ENCODE data around the gene LTN1. TPM values are rescaled to one million over a fixed set of nuclear protein-coding genes. Genes with fewer than 3 reads are reported as not detected.

LTN1 gene
- total RNA-seq, 1 experiment from 2014 or later = 15.4 TPM

DNA sequence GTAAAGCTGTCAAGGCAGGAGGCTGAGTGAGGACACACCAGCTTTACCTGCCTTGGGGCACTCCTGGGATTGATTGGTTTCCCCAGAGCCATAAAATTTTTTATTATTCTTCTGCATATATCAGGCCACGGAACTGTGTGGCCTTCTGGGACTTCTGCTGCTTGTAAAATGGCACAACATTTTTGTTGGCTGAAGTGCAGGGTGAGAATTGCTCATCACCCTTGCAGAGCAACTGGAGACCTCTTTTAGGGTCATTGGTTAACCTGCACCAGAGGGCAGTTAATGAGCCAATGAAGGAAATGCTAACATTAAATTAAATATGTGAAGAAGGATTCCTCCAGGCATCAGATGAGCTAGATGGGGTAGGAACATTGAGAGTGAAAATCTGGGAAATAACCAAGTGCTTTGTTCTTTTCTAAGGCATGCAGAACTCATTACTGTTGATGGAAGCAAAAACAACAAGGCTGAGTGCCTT, 87.7 kb downstream of the LTN1 start:
- intact Hi-C loops (cut with micrococcal nuclease; ENCODE audit: unreplicated experiment) = no loop called here
- TF ChIP-seq CTCF (IDR thresholded peaks at IDR 0.05; ENCODE audit: unreplicated experiment) = no peak
- H3K4me1 Mint-ChIP-seq (ENCODE audit: low read depth, unreplicated experiment) = no peaks in the 10 kb centered on the region

GRCh38 chr21:28903448-28903847, 89.2 kb downstream of the LTN1 start:
- Mint-ChIP-seq H3K36me3 (ENCODE audit: insufficient read depth, unreplicated experiment) (no peaks in the 10 kb centered on the region), H3K27me3 (ENCODE audit: unreplicated experiment) (no peaks in the 10 kb centered on the region)

More for the DNA sequence above, 87.7 kb downstream of the LTN1 start:
- BruUV-seq (replicated peaks) = no TSS peak
- Mint-ChIP-seq H3K9me3 (ENCODE audit: low read depth, unreplicated experiment) (peaks cover 2% of the 10 kb centered on the region), H3K36me3 (ENCODE audit: insufficient read depth, unreplicated experiment) (no peaks in the 10 kb centered on the region), H3K27me3 (ENCODE audit: unreplicated experiment) (no peaks in the 10 kb centered on the region), H3K27ac (ENCODE audit: unreplicated experiment) (no peak overlapping the region), H3K4me3 (ENCODE audit: low read depth, unreplicated experiment) (no peak overlapping the region)
- CTCF ChIA-PET = no interaction called here
- DNase-seq = no peak

DNA sequence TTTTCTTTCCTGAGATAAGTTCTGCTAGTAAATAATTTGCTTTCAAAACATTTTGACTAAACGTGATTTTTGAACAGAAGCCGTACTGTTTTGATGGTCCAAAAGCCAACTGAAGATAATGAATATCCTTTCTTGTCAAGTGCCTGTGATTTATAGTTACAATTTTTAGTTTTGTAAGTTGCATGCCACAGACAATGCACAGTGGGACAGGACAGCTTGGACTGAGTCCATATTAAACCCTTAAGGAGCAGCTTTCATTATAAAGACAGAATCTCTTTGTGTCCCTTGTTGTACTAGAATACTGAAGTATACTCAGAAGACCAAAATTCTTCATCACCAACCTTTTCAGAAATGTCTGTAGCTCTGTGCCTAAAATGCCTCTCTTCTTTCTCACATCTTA, 92.2 kb downstream of the LTN1 start:
- no TSS peak for BruUV-seq (replicated peaks)
- no peak overlapping the region for H3K27ac Mint-ChIP-seq (ENCODE audit: unreplicated experiment)

More at GRCh38 chr21:28903448-28903847, 89.2 kb downstream of the LTN1 start:
- CTCF ChIA-PET = no interaction called here
- intact Hi-C loops (cut with micrococcal nuclease; ENCODE audit: unreplicated experiment) = no loop called here
- no peak for TF ChIP-seq CTCF (IDR thresholded peaks at IDR 0.05; ENCODE audit: unreplicated experiment)
- Mint-ChIP-seq H3K4me1 (ENCODE audit: low read depth, unreplicated experiment) (no peaks in the 10 kb centered on the region), H3K27ac (ENCODE audit: unreplicated experiment) (no peak overlapping the region), H3K4me3 (ENCODE audit: low read depth, unreplicated experiment) (no peak overlapping the region), H3K9me3 (ENCODE audit: low read depth, unreplicated experiment) (peaks cover 2% of the 10 kb centered on the region)
- no peak for DNase-seq
- no TSS peak for BruUV-seq (replicated peaks)

DNA sequence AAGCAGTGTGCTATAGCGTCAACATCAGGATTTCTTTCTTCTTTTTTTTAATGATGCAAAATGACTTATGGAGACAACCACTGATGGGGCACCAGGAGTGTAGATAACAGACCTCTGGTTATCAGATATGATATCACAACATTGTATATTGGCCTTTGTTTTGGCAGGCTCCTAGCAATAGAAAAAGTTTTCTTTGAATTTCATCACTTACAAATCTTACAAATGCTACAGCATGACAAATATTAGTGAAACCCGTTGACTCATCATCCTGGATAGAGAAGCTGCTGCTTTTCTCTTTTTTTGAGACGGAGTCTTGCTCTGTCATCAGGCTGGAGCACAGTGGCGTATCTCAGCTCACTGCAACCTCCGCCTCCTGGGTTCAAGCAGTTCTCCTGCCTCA, 92.9 kb downstream of the LTN1 start:
- H3K9me3 Mint-ChIP-seq (ENCODE audit: low read depth, unreplicated experiment) = peaks cover 2% of the 10 kb centered on the region
- no peak for TF ChIP-seq CTCF (IDR thresholded peaks at IDR 0.05; ENCODE audit: unreplicated experiment)
- H3K36me3 Mint-ChIP-seq (ENCODE audit: insufficient read depth, unreplicated experiment) = no peaks in the 10 kb centered on the region
- no peak for DNase-seq
- CTCF ChIA-PET = no interaction called here
- intact Hi-C loops (cut with micrococcal nuclease; ENCODE audit: unreplicated experiment) = no loop called here
- H3K27me3 Mint-ChIP-seq (ENCODE audit: unreplicated experiment) = no peaks in the 10 kb centered on the region
- H3K4me1 Mint-ChIP-seq (ENCODE audit: low read depth, unreplicated experiment) = no peaks in the 10 kb centered on the region
- no TSS peak for BruUV-seq (replicated peaks)
- no peak overlapping the region for H3K4me3 Mint-ChIP-seq (ENCODE audit: low read depth, unreplicated experiment)
- H3K27ac Mint-ChIP-seq (ENCODE audit: unreplicated experiment) = no peak overlapping the region

More for the DNA sequence above, 92.2 kb downstream of the LTN1 start:
- no peak for DNase-seq
- TF ChIP-seq CTCF (IDR thresholded peaks at IDR 0.05; ENCODE audit: unreplicated experiment) = no peak
- intact Hi-C loops (cut with micrococcal nuclease; ENCODE audit: unreplicated experiment) = no loop called here
- peaks cover 2% of the 10 kb centered on the region for H3K9me3 Mint-ChIP-seq (ENCODE audit: low read depth, unreplicated experiment)
- CTCF ChIA-PET = no interaction called here
- H3K4me1 Mint-ChIP-seq (ENCODE audit: low read depth, unreplicated experiment) = no peaks in the 10 kb centered on the region
- H3K27me3 Mint-ChIP-seq (ENCODE audit: unreplicated experiment) = no peaks in the 10 kb centered on the region
- H3K36me3 Mint-ChIP-seq (ENCODE audit: insufficient read depth, unreplicated experiment) = no peaks in the 10 kb centered on the region
- no peak overlapping the region for H3K4me3 Mint-ChIP-seq (ENCODE audit: low read depth, unreplicated experiment)
